ENCODE results near the gene ST6GAL1.

ST6GAL1 gene

GRCh38 chr3:187084580-187084979 lies 154.3 kb downstream of the ST6GAL1 start:
- no peak for DNase-seq

GRCh38 chr3:187085021-187085666 lies 154.8 kb downstream of the ST6GAL1 start:
- DNase-seq: no peak

GRCh38 chr3:187085933-187086332 lies 155.6 kb downstream of the ST6GAL1 start:
- peak in 1 of 2 experiments; percentile 29 for DNase-seq

- no peak for DNase-seq
Observed at GRCh38 chr3:187086831-187087230, 156.5 kb downstream of the ST6GAL1 start.

- no peak for DNase-seq
Observed at GRCh38 chr3:187088701-187089100, 158.4 kb downstream of the ST6GAL1 start.

- no peak for DNase-seq
Observed at GRCh38 chr3:187093320-187093719, 163.0 kb downstream of the ST6GAL1 start.

DNA sequence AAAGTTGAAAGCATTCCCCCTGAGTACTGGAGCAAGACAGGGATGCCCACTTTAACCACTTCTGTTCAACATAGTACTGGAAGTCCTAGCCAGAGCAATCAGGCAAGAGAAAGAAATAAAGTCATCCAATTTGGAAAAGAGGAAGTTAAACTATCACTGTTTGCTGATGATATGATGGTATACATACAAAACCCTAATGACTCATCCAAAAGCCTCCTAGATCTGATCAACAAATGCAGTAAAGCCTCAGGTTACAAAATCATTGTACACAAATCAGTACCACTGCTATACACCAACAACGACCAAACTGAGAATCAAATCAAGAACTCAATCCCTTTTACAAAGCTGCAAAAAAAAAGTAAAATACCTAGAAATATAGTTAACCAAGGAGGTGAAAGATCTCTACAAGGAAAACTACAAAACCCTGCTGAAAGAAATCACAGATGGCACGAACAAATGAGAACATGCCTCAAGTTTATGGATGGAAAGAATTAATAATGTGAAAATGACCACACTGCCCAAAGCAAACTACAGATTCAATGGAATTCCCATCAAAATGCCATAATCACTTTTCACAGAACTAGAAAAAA lies 168.7 kb downstream of the ST6GAL1 start:
- no peak for DNase-seq

DNA sequence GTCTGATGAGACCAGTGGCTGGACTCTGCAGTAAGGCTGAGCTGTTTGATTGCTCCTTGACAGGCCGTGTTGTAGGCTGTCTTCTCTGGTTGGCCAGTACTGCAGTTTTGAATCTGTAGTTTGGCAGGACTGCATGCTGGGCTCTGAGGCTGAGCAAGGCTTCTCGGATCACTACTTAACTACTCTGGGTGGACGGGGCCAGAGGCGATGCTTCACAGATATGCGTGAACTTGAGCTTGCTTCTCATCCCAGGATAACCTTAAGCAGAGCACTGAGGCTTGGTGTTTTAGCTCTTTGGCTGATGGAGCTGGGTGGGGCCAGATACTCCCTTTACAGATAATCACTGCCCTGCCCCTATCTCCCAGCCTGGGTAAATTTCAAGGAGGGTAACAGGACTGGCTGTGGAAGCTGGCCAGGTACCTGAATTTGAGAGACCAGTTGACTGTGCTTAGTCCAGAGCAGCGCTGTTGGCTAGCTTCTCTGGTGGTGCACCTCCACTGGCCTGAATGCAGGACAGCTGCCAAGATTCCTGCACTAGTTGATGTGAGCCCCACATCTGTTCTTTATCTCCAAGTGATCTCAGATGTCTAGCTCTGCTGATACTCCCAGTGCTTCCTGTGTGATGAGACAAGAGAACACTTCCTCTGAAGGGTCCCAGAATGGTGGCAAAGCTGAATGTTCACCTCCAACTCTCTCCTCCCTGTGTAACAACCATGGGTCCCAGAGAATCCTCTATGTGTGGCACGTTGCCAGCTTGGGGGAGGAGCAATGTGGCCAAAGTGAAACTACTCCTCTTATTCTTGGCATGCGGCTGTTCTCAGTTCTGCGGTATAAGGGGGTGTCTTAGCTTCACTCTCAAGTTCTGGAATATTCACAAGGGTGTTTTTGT lies 171.1 kb downstream of the ST6GAL1 start:
- DNase-seq: peak in 1 of 2 experiments; percentile 71

- no peak for DNase-seq
Observed at GRCh38 chr3:187102073-187102634, 171.8 kb downstream of the ST6GAL1 start.

DNA sequence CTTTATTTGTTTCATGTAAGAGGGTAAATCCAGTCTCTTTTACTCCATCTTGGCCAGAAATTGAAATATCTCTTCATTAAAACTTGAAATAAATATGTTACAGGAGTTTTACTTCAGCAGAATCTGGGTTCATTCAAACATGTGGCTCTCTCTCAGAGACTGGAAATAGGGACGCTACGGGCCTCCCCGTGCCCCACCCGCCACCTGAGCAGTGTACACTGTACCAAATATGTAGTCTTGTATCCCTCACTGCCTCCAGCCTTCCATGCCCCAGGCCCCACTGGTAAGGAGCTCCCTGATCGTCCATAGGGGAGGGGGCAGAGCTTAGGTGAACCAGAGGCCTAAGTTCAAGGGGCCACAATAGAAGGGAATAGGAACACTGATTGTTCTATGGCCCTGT lies 172.9 kb downstream of the ST6GAL1 start:
- no peak for DNase-seq

DNA sequence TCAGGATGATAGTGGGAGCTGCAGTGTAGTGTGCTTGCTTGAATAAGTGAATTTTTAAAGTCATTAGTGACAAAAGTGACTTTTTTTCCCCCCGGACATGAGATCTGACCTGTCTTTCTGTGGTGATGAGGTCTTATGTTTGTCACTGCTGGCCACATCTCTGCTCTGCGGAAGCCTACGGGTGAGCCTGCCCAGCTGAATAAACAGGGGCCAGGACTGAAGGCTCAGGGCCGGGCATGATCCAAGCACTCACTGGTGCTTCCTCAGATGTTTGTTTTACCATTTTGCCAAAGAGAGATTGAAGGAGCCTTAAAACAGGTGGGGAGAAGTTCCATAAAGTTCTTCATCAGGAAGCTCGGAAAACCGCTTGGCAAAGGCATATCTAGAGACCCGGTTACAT lies 174.0 kb downstream of the ST6GAL1 start:
- no peak for DNase-seq

DNA sequence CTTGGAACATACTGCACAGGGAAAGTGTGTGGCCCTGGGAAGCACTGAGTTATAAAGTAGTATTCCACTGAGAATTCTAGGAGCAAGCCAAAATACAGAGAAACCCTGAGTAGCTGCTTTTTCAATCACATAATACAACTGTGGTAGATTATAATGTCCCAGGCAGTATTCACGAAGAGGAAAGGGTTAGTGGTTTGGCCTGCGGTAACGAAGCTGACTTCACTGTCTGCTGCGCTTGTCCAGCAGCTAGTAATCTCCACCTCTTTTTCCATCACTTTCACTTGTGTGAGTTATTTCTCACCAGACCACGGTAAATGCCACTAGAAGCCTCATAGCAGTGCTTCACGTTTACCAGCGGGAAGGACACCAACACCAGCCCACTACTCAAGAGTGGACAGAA lies 174.6 kb downstream of the ST6GAL1 start:
- DNase-seq: no peak

DNA sequence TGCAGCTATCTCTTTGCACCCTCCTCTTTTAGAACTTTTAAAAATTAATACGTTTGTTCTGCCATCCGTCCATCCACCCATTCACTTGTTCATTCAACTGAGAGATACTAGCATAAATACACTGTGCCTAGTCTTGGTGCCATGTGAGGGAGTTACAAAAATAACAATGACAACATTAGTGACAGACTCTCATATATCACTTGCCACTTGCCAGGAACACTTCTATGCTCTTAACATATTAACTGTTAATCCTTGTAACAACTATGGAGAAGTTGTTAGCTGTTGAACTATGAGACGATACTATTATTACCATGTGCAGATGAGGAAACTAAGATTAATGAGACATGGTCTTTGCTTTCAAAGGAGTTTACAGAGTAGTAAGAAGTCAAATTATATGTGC lies 175.4 kb downstream of the ST6GAL1 start:
- no peak for DNase-seq

DNA sequence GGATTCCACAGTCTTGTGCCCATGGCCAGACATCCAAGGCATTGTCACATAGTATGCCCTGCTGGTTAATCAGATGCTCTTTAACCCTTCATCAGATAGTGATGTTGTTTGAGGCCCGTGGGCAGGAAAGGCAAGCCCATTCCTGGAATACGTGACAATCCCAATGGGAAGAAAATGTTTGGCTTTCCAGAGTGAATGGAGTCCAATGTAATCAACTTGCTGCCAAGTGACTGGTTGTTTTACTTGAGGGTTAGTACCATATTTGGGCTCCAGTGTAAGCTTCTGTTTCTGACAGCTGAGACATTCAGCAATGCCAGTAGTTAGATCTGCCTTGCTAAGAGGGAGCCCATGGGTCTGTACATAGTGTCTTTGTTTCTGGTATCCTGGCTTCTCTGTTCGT lies 177.7 kb downstream of the ST6GAL1 start:
- no peak for DNase-seq

GRCh38 chr3:187110156-187110555 lies 179.8 kb downstream of the ST6GAL1 start:
- no peak for DNase-seq

DNA sequence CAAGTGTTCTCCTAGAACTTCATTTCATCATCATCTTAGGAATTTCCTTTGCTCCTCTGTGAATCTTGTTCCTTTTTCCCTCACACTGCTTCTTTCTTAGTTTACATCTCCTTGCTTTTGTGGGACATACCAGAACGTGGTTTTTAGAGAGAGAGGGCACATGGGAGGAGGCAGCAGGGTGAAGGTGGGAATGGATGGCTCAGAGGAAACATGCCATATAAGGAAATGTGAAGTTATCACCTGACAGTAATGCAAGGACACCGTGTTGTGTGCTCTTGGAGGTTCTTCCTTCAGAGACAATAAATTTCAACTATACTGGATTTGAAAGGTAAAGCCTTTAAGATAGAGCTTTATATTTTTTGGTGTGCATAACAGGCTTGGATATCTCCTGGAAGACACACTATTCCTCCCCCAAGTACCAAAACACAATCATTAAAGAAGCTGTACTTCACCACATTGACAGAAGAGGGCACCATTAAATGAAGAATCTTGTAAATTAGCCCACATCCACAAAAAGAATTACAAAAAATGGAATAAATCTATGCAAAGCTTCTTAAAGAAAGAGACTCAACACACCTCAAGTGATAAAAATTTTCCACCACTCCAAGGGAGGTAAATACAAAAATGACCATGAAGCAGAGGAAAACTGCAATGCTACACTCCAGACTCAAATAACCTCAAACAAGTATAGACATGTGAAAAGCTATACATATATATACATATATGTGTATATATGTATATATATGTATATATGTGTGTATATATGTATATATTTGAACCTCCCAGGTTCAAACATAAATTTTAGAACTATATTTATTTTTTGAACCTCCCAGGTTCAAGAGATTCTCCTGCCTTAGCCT lies 182.8 kb downstream of the ST6GAL1 start:
- peak in 1 of 2 experiments; percentile 24 for DNase-seq

GRCh38 chr3:187114511-187114910 lies 184.2 kb downstream of the ST6GAL1 start:
- no peak for DNase-seq

DNA sequence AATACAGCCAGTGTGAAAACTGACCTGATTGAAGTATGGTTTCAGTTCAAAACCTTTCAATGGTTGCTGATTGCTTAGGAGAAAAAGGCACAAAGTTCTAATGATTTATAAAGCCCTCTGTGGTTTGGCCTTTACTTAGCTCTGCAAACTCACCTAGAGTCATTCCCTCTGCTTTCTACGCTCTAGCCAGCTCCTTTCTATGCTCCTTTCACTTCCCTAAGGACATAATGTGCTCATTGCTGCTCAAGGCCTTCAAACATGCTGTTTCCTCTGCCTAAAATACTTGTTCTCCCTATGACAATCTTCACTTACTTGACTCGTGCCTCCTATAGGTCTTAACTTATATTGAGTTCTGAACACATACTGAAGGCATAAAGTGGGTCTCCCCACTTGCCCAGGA lies 190.0 kb downstream of the ST6GAL1 start:
- no peak for DNase-seq

DNA sequence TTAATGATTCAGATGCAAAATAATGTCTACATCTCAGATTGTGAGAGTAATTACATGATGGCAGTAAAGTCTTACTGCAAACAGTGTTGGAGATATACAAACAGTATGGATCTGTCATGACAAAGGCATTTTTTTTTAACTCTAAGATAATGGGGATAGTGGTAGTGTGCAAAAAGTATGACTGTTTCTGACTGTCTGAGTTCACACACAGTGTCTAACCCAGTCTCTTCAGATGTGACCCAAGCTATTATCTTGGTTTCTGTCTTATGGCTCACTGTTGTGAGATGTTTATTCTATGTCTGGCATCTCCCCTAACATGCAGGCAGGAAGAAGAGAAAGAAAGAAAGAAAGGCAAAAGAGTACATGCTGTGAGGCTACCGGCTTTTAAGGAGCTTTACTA lies 191.9 kb downstream of the ST6GAL1 start:
- DNase-seq: no peak

DNA sequence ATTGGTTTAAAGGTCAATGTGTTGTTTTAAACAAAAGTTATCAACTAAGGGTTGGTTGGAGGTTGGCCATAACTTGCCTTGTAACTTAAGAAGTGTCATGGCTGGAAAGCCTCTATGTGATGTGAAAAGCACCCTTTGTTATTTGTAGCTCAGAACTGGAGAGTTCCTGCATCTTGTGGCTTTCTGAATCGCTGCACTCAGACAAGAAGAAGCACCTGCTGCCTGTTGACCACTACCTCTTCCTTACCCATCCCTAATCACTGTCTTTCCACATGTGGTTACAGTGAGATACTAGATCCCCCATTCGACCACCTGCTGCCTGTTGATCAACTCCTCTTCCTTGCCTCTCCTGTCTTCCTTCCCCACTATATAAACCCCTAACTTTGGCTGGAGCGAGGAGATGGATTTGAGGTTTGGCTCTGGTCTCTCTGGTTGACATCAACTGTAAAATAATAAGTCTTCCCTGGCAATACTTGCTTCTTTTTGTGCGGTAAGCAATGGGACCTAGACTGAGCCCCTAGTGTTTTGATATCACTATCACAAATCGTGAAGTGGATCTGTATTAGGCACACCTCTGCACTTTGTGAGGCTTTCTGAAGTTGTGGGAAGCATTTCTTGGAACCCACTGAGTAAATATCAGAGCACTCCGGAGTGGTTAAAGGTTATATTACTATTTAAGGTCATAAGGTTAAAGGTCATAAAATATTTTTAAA lies 195.1 kb downstream of the ST6GAL1 start:
- DNase-seq: no peak
